ENCODE data around the gene DIAPH3. TPM values are rescaled to one million over a fixed set of nuclear protein-coding genes. Genes with fewer than 3 reads are reported as not detected.

Gene DIAPH3
- total RNA-seq, 4 donors from 2014 or later: 1.4 to 13.2 (median 2.6) TPM

DNA sequence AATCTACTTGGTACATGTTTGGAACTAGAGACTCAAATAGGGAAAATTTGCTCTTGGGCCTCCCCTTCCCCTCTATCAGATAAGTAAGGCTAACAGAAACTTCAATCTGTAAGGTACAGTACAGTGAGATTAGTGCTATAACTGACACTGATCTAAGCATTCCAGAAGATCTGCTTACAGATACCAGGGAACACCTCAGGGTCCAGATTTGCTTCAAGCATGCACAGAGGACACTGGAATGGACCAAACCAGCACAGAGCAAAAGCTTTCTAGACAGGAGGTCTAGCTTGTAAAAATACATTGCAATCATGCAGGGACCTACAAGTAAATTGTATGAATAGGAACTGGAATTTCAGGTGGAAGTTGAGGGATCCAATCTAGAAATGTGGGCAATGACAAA, 16.4 kb downstream of the DIAPH3 start:
- H3K27me3 ChIP-seq: no peaks in the 10 kb centered on the region
- H3K36me3 ChIP-seq: no peaks in the 10 kb centered on the region
- DNase-seq: no peak
- TF ChIP-seq POLR2A (IDR thresholded peaks at IDR 0.05): no peak
- TF ChIP-seq, protein P1, sequence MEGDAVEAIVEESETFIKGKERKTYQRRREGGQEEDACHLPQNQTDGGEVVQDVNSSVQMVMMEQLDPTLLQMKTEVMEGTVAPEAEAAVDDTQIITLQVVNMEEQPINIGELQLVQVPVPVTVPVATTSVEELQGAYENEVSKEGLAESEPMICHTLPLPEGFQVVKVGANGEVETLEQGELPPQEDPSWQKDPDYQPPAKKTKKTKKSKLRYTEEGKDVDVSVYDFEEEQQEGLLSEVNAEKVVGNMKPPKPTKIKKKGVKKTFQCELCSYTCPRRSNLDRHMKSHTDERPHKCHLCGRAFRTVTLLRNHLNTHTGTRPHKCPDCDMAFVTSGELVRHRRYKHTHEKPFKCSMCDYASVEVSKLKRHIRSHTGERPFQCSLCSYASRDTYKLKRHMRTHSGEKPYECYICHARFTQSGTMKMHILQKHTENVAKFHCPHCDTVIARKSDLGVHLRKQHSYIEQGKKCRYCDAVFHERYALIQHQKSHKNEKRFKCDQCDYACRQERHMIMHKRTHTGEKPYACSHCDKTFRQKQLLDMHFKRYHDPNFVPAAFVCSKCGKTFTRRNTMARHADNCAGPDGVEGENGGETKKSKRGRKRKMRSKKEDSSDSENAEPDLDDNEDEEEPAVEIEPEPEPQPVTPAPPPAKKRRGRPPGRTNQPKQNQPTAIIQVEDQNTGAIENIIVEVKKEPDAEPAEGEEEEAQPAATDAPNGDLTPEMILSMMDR (IDR thresholded peaks at IDR 0.05): no peak
- no peaks in the 10 kb centered on the region for H3K4me1 ChIP-seq
- H3K9me3 ChIP-seq: no peaks in the 10 kb centered on the region
- H3K4me3 ChIP-seq: no peak overlapping the region
- no peak overlapping the region for H3K27ac ChIP-seq

DNA sequence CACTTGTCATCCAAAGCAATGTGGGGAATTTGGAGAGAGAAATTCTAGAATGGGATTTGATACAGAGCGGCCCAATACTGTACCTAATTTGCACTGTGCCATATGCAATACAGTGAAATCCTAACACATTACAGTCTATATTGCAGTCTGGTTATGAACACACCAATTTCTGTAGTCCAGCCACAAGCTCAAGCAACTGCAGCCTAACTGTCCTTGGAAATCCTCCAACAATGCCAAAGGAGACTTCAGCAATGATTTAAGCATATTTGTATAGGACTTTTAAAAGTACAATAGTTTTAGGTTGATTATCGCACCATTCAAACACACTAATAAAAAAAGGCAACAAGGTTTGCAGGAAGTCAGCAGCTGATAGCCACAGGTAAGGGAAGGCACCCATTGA, 17.3 kb downstream of the DIAPH3 start:
- no peak for DNase-seq
- no peaks in the 10 kb centered on the region for H3K36me3 ChIP-seq
- TF ChIP-seq, protein P1 (IDR thresholded peaks at IDR 0.05): no peak
- no peak for TF ChIP-seq POLR2A (IDR thresholded peaks at IDR 0.05)
- H3K4me3 ChIP-seq: no peak overlapping the region
- no peaks in the 10 kb centered on the region for H3K9me3 ChIP-seq
- H3K4me1 ChIP-seq: no peaks in the 10 kb centered on the region
- H3K27ac ChIP-seq: no peak overlapping the region
- no peaks in the 10 kb centered on the region for H3K27me3 ChIP-seq

- Histone ChIP-seq H3K4me3 (no peak overlapping the region), H3K27ac (no peak overlapping the region), H3K27me3 (no peaks in the 10 kb centered on the region), H3K36me3 (no peaks in the 10 kb centered on the region), H3K9me3 (no peaks in the 10 kb centered on the region), H3K4me1 (no peaks in the 10 kb centered on the region)
- no peak for DNase-seq
- no peak for TF ChIP-seq POLR2A (IDR thresholded peaks at IDR 0.05)
- TF ChIP-seq, protein P1 (IDR thresholded peaks at IDR 0.05): no peak
These were observed 20.0 kb downstream of the DIAPH3 start for GRCh38 chr13:60143775-60144174.

GRCh38 chr13:60139272-60139671, 24.5 kb downstream of the DIAPH3 start:
- Histone ChIP-seq H3K4me1 (no peaks in the 10 kb centered on the region), H3K27ac (no peak overlapping the region), H3K27me3 (no peaks in the 10 kb centered on the region), H3K9me3 (no peaks in the 10 kb centered on the region), H3K4me3 (no peak overlapping the region), H3K36me3 (no peaks in the 10 kb centered on the region)
- TF ChIP-seq, protein P1 (IDR thresholded peaks at IDR 0.05): no peak
- TF ChIP-seq POLR2A (IDR thresholded peaks at IDR 0.05): no peak
- DNase-seq: no peak

DNA sequence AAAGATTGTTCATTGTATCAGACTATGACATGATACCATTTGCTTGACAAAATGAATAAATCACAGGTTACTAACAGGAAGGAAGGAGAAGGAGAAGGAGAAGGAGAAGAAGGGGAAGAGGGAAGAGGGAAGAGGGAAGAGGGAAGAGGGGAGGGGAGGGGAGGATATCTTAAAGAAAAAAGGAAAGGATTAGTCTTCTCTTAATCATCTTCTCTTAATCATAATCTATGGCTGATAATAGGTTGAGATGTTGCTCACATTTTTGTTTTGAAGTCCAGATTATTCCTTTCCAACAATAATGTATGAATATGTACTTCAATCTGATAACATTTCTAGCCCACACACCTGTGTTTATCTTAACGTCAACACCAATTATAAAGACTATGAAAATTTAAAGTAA, 25.1 kb downstream of the DIAPH3 start:
- Histone ChIP-seq H3K27ac (no peak overlapping the region), H3K4me3 (no peak overlapping the region), H3K4me1 (no peaks in the 10 kb centered on the region), H3K36me3 (no peaks in the 10 kb centered on the region), H3K9me3 (no peaks in the 10 kb centered on the region), H3K27me3 (no peaks in the 10 kb centered on the region)
- TF ChIP-seq, protein P1 (IDR thresholded peaks at IDR 0.05): no peak
- TF ChIP-seq POLR2A (IDR thresholded peaks at IDR 0.05): no peak
- DNase-seq: no peak

GRCh38 chr13:60137911-60138560, 25.7 kb downstream of the DIAPH3 start:
- H3K4me3 ChIP-seq: no peak overlapping the region
- H3K27ac ChIP-seq: no peak overlapping the region
- H3K9me3 ChIP-seq: no peaks in the 10 kb centered on the region
- DNase-seq: no peak
- no peaks in the 10 kb centered on the region for H3K27me3 ChIP-seq
- TF ChIP-seq, protein P1 (IDR thresholded peaks at IDR 0.05): no peak
- TF ChIP-seq POLR2A (IDR thresholded peaks at IDR 0.05): no peak
- H3K36me3 ChIP-seq: no peaks in the 10 kb centered on the region
- no peaks in the 10 kb centered on the region for H3K4me1 ChIP-seq
